Measurements from ENCODE around the gene ITPRIP. TPM values are rescaled to one million over a fixed set of nuclear protein-coding genes. Genes with fewer than 3 reads are reported as not detected.

Gene ITPRIP
- total RNA-seq, 1 experiment from 2014 or later: 22.5 TPM

DNA sequence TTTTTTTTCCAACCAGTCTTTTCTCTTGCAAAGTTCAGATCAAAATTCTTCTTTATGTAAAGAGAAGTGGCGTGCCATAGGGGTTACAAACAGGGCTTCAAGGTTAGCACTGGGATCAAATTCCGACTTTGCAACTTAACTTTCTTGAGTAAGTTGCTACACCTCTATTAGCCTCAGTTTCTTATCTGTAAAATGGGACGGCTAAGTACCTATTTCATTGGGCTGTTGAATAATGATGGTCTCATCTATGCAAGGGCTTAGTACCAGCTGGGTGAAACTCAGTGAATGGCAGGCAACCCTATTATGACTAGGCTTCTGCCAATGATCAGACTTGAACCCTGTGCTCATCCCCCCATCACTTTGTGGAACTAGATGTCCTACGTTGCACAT is 33.9 kb downstream of the ITPRIP start:
- no peaks in the 10 kb centered on the region; the same call in none of the 2 replicates for H3K27me3 Mint-ChIP-seq (ENCODE audit: low read depth)
- Histone ChIP-seq H2BK20ac (ENCODE audit: low read depth, low read length, poor library complexity, severe bottlenecking) (no peak overlapping the region), H3K4me2 (ENCODE audit: insufficient read depth, insufficient read length, low read length) (no peak overlapping the region), H2BK15ac (ENCODE audit: low read depth, low read length) (no peak overlapping the region), H4K91ac (ENCODE audit: insufficient read length, low read depth, low read length) (no peak overlapping the region), H3K9me3 (ENCODE audit: control insufficient read depth, low read depth, low read length) (peaks cover 5% of the 10 kb centered on the region), H4K8ac (replicated peaks; ENCODE audit: insufficient read length, low read depth, low read length) (no peak overlapping the region), H2BK12ac (ENCODE audit: insufficient read length, low read depth, low read length) (no peak overlapping the region), H3K27me3 (ENCODE audit: insufficient read depth, low read length) (no peaks in the 10 kb centered on the region), H3K4ac (ENCODE audit: low read depth, low read length) (no peak overlapping the region), H2AFZ (ENCODE audit: low read length) (no peak overlapping the region), H3K79me2 (ENCODE audit: insufficient read depth, low read length) (no peaks in the 10 kb centered on the region), H4K20me1 (ENCODE audit: control insufficient read depth, insufficient read depth, insufficient read length) (no peaks in the 10 kb centered on the region), H3K27ac (ENCODE audit: insufficient read length, low read depth, low read length) (no peak overlapping the region), H3K79me1 (ENCODE audit: insufficient read depth, low read depth, low read length, poor library complexity, severe bottlenecking) (no peaks in the 10 kb centered on the region), H2BK5ac (ENCODE audit: insufficient read length, low read length) (no peak overlapping the region), H2BK120ac (ENCODE audit: low read depth, low read length, poor library complexity, severe bottlenecking) (no peak overlapping the region), H3K9ac (ENCODE audit: extremely low read depth, insufficient read length, low read length) (no peak overlapping the region), H3K18ac (ENCODE audit: insufficient read length, low read depth, low read length) (no peak overlapping the region), H3K23ac (ENCODE audit: insufficient read length, low read depth, low read length) (no peak overlapping the region), H3K4me1 (ENCODE audit: insufficient read depth, low read length) (no peaks in the 10 kb centered on the region), H3T11ph (ENCODE audit: low read length) (no peak overlapping the region), H4K5ac (ENCODE audit: insufficient read length, low read depth, low read length) (no peak overlapping the region), H3K23me2 (ENCODE audit: insufficient read length, low read depth, low read length, poor library complexity, severe bottlenecking) (no peaks in the 10 kb centered on the region), H3K56ac (ENCODE audit: insufficient read length, low read depth, low read length) (no peak overlapping the region), H2AK5ac (ENCODE audit: insufficient read length, low read length) (no peak overlapping the region), H3K14ac (ENCODE audit: insufficient read depth, low read length) (no peak overlapping the region)
- no peak for DNase-seq
- peaks cover 18 to 20% of the 10 kb centered on the region in 2 experiments for H3K4me1 Mint-ChIP-seq
- H3K9me3 Mint-ChIP-seq: peaks cover 27% of the 10 kb centered on the region in 2 experiments
- TF ChIP-seq, protein P1, sequence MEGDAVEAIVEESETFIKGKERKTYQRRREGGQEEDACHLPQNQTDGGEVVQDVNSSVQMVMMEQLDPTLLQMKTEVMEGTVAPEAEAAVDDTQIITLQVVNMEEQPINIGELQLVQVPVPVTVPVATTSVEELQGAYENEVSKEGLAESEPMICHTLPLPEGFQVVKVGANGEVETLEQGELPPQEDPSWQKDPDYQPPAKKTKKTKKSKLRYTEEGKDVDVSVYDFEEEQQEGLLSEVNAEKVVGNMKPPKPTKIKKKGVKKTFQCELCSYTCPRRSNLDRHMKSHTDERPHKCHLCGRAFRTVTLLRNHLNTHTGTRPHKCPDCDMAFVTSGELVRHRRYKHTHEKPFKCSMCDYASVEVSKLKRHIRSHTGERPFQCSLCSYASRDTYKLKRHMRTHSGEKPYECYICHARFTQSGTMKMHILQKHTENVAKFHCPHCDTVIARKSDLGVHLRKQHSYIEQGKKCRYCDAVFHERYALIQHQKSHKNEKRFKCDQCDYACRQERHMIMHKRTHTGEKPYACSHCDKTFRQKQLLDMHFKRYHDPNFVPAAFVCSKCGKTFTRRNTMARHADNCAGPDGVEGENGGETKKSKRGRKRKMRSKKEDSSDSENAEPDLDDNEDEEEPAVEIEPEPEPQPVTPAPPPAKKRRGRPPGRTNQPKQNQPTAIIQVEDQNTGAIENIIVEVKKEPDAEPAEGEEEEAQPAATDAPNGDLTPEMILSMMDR (conservative IDR thresholded peaks at IDR 0.05): no peak
- WGBS (ENCODE audit: extremely low coverage, insufficient read length, low lambda C conversion rate): no CpG with 5 or more reads among the region's 4 CpGs
- H3K36me3 Mint-ChIP-seq (ENCODE audit: insufficient read depth in 1 of 3, low read depth in 3 of 3): peaks cover 18 to 24% (median 18%) of the 10 kb centered on the region in 3 experiments
- no peak overlapping the region for H3K4me3 Mint-ChIP-seq
- no peak overlapping the region for H3K27ac Mint-ChIP-seq
